HG03378 (cell line): ENCODE results near the gene ZCWPW1.

Experiments used
- ATAC-seq: cut with Tn5 transposase; IDR thresholded peaks from one replicate; pipeline ENCODE4 v1.9.1; 2021; ENCODE audit warnings: mild to moderate bottlenecking, moderate library complexity; ENCODE audit not compliant: unreplicated experiment

The ZCWPW1 gene

DNA sequence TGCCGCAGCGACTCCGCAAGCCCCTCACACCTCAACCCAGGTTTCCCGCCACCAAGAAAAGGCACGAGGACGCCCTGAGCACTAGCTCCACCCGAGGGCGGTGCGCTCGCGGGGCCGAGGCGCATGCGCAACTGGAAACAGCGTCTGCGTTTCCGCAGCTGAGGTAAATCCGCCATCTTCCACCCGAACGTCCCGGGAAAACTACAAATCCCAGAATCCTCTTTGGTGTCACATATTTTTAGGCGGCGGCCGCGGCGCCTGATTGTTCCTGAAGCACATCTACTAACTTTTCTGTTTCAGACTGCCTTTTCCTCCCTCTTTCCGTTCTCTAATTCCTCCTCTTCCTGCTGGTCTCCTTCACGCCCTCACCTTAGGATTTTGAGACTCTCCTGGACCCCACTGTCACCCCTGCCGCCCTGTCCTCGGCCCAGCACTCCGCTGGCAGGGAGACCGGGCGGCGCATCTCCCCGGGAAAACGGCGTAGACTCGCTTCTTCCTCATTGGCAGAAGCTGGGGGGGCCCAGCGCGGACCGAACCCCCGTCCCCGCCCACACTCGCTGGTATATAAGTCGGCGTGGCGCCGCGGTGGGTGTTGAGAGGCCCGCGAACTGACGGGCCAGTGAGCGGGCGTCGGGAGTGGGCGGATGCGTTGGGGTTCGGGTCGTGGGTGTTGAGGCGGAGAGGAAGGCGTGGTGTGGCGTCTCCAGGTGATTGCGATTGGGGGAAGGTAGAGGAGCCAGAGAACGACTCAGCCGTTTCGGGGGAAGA is at the start of gene ZCWPW1:
TSS of gene ZCWPW1 (minus strand) at position 505 of the 768 bp plus-strand sequence. CDS start 8,054 bp downstream, outside the sequence.
- peak; percentile 36 for ATAC-seq

- no peak for ATAC-seq
Observed at GRCh38 chr7:100477871-100478267, 49.4 kb upstream of the ZCWPW1 start.

- ATAC-seq: no peak
Observed at GRCh38 chr7:100476903-100477870, 48.7 kb upstream of the ZCWPW1 start.

DNA sequence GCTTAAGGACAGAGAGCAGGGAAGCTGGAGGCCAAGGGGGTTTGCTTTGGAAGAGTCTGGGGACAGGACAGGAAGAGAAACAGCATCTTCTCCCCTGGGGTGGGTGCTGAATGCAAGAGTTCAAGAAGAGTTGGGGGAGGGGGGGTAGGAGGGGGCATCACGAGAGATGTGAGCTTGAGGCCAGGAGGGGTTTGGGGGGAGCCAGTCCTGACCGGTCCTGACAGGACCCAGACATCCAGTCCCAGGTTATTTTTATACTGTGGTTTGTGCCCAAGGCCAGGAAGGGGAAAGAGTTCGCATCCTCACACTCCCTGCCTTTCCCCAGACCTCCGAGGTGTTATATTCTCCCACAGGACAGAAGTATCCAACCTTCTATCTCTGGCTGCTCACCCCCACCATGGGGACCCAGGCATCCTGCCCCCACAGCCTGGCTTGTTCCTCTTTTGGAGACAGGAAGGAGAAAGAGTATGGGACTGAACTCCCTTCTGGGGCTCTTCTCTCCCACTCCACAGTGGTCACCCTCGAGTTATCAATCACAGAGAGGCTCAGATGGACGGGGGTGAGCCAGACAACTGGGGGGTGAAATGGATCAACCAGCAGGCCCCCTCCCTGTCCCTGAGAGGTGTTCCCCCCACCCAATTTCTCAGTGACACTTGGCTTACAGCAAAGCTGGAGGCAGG is 47.7 kb upstream of the ZCWPW1 start:
- ATAC-seq: no peak

GRCh38 chr7:100475549-100475948 is 47.0 kb upstream of the ZCWPW1 start:
- ATAC-seq: no peak

DNA sequence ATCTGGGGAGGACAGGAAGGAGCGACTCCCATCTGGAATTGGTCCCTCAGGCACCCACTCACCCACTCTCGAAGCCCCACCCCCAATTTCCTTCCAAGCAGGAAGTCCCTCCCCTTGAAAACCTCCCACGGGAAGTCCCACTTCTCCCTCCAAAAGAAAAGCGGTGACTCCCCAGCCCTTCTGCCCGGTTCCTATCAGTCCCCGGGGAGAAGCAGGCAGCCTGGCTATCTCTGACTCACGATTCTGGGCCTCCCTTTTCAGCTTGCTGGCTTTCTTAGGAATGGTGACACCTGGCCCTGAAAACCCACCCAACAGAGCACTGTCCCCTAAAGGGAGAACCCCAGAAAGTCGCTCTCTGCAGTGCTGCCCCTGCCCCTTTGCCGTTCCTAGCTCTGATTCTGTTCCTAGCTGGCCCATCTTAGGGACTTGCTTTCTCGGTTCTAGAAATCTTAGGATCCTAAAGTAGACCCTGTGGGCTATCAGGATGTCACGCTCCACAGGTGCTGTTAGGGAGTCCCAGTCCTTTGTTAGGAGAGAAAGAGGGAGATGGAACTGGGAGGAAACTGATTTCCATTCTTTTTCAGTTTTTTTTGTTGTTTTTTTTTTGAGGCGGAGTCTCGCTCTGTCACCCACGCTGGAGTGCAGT is 44.5 kb upstream of the ZCWPW1 start:
- ATAC-seq: no peak

DNA sequence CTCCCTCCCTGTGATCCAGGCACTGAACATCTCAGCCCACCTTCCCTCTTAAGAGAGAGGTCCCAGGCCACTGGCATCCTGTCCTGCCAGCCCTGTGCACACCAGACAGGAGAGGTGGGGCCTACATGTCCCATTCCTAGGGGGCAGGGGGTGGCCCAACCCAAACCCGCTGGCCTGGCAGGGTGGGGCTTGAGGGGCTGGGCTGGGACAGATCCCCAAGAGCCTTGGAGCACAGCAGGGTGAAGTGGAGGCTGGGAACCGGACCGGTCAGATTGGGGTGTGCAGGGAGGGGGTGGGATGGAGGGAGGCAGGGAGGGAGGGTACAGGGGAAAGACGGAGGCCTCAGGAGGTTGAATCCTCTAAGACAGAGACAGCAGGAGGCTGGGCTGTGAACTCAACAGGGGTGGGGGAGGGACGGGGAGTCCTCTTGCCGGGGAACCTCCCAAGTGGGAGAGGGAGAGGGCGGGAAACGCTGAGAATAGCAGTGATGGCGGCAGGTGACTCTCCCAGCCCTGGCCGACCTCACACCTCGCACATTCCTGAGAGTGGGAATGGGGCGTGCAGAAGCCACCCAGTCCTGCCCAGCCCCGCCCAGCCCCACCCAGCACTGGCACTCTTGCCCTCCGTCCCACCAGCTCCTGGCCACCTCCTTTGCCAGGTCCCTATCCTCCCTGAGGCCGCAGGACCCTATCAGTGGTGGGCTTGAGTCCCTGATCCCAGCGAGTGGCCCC is 43.8 kb upstream of the ZCWPW1 start:
- no peak for ATAC-seq

GRCh38 chr7:100471021-100471420 is 42.5 kb upstream of the ZCWPW1 start:
- ATAC-seq: no peak

DNA sequence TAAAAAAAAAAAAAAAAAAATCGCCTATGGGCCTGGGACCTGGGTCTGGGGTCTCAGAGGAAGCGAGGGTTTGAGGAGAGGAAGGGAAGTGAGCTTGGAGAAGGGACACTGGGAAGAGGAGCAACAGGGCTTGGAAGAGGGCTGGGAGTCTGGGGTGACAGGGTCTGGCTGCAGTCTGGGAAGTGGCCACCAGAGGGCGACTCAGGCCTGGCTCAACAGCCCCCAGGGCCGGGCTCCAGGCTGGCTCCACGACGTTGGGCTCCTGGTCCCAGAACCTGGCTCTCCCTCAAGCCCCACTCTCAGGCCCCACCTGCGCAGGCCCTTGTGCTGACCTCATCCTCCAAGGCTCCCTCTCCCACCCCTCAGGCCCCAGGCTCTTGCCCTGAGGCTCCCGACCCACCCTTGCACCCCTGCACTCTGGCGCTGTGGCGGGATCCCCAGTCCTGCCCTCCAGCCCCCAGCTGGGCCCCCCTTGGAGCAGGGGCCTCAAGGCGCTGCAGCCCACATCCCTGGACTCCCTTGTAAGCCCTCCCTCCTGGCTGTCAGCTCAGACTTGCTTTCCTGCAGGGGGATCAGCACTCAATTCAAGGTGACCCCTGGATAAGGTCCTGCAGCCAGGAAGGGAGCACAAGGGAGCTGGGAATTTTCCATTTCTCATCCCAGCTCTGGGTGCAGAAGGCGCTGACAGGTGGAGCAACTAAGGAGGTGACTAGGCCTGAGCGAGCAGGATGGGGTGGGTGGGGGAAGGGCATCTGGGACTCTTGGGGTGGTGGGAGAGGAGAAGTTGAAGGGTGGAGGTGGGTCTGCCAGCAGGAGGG is 40.9 kb upstream of the ZCWPW1 start:
- ATAC-seq: no peak

DNA sequence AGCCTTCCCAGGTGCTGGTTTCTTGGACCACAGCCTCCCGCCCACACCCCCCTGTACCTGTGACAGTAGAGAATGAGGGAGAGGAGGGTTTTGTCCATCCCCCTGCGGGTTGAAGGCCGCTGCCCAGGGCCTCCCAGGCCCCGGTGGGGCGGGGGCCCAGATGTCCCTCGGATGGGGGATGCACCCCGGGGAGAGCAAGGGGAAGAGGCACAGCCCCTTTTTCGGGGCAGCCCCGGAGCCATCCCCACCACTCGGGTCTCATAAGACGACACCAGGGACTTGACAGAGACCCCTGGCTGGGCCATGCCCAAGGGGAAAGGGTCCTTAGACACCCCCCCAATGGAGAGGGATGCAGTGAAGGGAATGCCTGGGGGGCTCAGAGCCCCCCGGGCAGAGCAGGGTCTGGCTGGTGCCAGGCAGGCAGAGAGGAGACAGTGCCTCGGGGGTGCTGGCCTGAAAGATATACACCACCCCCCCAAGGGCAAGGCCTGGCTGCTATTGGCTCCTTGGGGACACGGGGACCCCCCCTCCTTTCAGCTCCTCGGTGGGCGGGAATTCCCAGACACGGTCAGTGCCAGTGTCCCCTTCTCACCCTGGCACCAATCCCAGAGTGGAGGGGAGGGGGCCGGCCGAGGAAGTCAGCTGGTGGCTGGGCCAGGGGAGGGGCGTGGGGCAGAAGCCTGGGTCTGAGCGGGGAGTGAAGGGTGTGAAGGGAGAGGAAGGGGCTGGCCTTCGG is 39.3 kb upstream of the ZCWPW1 start:
- no peak for ATAC-seq

- ATAC-seq: no peak
Observed at GRCh38 chr7:100466653-100467605, 38.4 kb upstream of the ZCWPW1 start.

DNA sequence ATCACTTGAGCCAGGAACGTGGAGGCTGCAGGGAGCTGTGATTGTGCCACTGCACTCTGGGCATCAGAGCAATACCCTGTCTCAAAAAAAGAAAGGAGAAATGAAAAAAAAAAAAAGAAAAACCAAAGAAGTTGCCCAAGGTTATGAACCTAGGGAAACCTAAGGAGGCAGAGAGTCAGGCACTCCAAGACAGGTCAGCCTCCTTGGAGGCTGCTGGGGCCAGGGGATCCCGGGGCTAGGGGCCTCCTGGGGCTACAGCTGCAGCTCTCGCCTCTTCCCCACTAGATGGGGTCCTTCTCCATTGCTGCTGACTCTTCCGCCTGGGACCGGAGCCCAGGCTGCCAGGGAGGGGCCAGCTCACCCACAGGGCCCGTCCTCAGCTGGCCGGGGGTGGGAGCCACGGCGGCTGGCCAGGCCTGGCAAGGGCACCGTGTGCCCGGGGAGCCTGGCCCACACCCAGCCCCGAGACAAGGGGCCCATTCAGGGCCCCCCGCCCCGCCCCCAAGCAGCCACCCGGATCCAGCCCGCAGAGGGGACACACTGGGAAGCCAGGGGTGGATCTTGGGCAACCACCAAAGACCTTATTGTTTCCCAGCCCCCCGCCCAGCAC is 37.3 kb upstream of the ZCWPW1 start:
- no peak for ATAC-seq

GRCh38 chr7:100465299-100465698 is 36.8 kb upstream of the ZCWPW1 start:
- ATAC-seq: no peak

GRCh38 chr7:100464791-100465190 is 36.3 kb upstream of the ZCWPW1 start:
- no peak for ATAC-seq

- ATAC-seq: no peak
Observed at GRCh38 chr7:100464210-100464660, 35.7 kb upstream of the ZCWPW1 start, which contains the start of gene SPACDR. Gene SPACDR (minus strand): TSS chr7:100464260. CDS start chr7:100464025, 235 bp downstream.

DNA sequence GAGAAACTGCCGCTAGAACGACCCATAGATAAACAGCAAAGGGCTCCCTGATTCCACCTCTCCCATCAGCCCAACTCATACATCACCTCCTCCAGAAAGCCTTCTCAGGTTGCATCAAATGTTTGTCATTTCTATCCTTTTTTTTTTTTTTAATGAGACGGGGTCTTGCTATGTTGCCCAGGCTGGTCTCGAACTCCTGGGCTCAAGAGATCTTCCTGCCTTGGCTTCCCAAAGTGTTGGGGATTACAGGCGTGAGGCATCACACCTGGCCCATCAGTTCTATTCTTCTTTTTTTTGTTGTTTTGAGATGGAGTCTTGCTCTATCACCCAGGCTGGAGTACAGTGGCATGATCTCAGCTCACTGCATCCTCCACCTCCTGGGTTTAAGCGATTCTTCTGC is 28.5 kb upstream of the ZCWPW1 start:
- ATAC-seq: no peak

DNA sequence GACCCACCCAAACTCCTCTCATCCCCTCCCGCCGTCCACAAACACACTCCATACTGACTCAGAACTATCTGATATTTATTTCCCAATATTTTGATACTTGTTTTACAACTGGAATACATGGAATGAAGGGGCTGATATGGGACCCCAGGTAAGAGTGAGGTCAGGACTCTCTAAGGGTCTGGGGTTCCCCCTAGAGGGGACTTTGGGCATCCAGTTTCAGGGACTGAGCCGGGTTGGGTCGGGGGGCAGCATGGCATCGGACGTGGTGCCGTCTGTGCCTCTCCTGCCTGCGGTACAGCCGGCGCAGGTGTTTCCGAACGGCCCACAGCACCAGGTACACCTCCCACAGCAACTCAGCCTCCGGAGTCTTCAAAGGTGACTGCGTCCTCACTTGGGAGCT is 28.1 kb upstream of the ZCWPW1 start:
- ATAC-seq: no peak
